ENCODE measurements around the gene KIAA1328.
"Not testable (repeated sequence)": the region's sequence is repeated elsewhere in the genome, so short reads cannot be mapped to it uniquely, and the experiment has no call there.

The KIAA1328 gene

DNA sequence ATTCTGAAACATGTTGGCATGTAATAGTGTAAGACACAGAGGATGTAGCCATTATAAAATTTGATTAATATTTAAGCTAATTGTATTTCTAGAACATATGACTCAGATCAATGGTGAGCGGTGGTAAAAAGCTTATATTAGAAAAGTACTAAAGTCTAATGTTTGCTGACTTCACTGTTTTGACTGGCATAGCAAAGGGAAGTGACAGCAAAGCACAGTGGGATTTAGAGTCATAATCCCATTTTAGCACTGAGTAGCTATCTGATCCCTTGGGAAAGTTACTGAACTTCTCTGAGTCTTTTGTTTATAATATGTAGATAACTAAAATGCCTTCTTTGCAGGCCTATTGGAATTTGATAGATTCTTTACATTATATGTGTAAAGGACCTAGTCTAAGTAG, 60.4 kb downstream of the KIAA1328 start:
- no peak for DNase-seq

DNA sequence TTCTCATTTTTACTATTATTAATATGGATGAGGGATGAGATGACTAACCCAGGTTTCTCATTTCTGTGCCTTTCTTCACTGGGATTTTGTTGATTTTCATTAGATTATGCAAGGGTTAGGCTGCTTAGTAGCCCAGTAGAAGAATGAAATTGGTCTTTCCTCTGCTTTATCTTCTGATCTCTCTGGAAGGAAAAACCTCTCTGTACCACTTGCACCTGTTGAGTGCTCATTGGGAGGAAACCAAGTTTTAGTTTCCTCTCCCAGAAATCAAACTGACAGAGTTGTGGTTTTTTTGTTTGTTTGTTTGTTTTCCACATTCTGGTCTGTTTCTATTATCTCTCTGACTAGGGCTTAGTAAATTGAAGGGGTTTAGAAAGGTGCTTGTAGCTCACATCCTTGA, 60.8 kb downstream of the KIAA1328 start:
- no peak for DNase-seq

DNA sequence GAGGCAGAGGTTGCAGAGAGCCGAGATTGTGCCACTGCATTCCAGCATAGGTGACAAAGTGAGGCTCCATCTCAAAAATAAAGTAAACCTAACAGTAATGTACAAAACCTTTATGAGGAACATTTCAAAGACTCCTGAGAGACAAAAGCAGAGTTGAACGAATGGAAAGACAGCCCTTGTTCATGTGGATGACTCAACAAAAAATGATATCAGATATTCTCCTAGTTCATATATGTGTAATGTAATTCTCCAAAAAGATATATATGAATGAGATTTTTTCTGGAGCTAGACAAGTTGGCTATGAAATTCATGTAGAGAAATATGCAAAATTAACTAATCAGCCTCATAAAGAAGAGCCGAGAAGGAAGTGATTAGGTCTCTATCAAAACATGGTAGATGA, 61.7 kb downstream of the KIAA1328 start:
- no peak for DNase-seq

DNA sequence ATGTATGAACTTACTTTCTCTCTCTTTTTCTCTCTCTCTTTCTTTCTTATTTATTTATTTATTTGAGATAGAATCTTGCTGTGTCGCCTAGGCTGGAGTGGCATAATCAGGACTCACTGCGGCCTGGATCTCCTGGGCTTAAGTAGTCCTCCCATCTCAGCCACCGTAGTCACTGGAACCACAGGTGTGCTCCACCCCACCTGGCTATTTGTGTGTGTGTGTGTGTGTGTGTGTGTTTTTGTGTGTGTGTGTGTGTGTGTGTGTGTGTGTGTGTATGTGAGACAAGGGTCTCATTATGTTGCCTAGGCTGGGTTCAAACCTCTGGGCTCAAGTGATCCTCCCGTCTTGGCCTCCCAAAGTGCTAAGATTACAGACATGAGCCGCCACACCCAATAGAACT, 64.3 kb downstream of the KIAA1328 start:
- DNase-seq: no peak

DNA sequence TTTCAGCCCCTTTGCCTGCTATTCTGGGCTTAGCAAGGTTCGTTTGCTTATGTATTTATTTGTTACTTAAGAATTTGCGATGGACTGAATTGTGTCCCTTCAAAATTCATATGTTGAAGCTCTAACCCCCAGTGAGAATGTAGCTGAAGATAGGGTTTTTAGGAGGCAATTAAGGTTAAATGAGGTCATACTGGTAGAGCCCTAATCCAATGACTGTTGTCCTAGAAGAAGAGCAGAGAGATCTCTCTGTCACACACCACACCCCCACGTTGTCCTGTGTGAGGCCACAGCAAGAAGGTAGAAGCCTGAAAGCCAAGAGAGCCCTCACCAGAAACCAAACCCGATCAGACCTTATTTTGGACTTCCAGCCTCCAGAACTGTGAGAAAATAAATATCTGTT, 66.7 kb downstream of the KIAA1328 start:
- DNase-seq: no peak

DNA sequence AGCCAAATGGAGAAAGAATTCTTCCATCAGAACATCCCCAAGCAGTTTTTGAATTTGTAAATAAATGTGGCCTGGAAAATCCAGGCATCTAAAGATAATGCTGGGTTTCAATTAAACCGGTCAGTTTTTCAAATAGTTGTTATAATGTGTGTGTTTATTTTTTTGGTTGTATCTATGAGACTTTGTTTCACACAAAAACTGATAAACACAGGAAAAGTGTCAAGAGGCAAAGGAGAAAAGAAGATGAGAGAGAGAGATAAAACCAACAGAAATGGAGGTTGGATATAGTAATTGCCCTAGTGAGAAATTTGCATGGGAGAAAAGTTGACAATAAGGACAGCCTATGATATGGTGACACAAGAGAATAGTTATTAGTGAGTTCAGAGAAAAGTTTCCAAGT, 68.3 kb downstream of the KIAA1328 start:
- DNase-seq: no peak

DNA sequence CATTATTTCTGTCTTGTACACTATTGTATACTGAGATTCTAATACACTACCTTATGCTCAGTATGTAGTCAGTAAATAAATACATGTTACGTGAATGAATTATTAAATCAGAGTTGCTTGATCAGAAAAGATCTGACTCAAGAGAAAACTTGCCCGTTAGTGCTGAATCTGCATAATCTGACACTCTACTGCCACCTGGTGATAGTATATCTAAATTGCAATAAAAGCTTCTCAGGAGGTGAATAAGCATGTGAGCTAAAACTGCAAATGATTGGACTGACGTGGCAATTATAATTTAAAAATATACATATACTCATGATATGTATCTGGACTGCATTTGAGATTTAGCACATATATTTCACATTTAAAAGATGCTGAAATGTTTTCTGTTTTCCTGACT, 70.4 kb downstream of the KIAA1328 start:
- DNase-seq: no peak

DNA sequence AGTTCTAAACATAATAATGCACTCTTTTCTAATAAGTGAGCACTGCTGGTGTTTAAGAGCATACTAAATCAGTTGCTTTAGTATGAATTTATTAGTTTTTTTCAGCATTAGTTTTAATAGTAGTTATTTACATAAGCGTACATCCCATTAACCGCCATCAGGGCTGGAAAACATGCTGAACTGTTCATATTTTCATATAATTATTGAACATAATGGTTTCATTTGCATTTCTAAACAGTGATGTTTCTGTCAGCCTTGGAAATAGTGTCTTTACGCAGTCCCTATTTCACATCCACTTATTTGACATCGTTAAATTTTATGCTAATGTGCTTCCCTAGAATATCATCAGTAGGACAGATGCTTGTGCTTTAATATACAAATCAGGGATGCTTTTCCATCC, 71.5 kb downstream of the KIAA1328 start:
- DNase-seq: no peak

DNA sequence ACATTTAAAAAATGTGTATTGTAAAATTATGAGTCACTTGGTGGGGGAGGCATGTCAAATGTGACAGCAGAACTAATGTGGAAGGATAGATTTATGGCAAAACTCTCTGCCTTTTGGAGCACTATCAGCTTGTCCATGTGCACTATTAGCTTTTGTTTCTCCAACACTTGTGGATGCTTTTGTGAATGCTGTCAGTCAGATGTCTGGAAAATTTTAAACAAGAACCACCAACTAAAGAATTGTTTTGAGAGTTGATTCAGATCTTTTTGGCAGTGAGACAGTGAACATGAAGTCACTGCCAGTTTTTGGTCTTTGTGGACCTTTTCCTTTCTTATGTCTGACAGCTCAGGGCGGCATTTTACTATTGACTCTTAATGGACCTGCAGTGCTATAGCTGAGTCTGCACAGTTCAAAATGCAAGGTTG, 72.4 kb downstream of the KIAA1328 start:
- DNase-seq: no peak

DNA sequence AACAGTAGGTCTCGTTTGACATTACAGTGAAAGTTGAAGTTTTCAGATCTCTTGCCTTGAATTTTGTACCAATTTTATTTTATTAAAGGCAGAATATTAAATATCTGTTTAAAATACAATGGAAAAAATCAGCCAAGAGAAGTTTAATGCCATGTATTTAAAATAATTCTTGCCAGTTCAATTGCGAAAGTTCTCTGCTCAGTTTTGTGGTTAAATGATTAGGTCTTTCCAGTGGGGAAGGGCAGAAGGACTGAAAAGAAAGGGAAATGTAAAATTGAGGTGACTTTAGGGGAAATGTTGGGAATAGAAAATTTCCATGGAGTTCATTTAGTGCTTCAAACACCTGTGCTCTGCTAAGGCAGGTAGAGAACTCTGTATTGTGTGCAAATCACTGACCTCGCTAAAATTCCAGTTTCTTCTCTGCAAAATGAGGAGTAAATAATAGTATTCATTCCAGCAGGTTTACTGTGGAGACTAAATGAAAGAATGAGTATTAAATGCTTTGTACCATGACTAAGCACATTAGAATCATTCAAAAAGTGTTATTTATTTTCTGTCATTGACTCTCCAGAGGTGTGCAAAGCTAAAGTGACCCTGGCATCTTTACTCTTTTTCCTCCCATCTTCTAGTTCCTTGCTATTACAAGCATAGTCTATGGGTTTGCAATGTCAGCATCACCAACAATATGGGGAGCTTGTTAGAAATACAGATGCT, 74.4 kb downstream of the KIAA1328 start:
- DNase-seq: no peak

DNA sequence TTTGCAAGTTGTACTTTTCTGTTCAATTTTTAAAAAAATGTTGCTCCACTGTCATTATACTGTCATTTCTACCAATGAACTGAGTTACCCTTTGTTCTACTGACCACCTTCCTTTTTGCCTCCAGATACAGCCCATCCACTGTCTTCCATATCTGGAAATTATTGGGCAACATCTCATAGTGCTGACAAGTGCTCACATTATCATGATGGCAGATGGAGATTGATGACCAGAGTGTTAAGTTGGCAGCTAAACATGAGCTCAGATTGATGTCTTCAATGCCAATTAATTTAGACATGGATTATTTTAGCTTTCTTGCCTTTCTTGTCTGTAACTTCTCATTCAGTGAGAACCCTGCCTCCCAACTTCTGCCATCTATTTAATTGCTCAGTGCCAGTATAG, 76.6 kb downstream of the KIAA1328 start:
- DNase-seq: no peak

DNA sequence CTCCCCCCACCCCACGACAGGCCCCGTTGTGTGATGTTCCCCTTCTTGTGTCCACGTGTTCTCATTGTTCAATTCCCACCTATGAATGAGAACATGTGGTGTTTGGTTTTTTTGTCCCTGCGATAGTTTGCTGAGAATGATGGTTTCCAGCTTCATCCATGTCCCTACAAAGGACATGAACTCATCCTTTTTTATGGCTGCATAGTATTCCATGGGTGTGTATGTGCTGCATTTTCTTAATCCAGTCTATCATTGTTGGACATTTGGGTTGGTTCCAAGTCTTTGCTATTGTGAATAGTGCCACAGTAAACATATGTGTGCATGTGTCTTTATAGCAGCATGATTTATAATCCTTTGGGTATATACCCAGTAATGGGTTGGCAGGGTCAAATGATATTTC, 80.4 kb downstream of the KIAA1328 start:
- DNase-seq: not testable (repeated sequence)

DNA sequence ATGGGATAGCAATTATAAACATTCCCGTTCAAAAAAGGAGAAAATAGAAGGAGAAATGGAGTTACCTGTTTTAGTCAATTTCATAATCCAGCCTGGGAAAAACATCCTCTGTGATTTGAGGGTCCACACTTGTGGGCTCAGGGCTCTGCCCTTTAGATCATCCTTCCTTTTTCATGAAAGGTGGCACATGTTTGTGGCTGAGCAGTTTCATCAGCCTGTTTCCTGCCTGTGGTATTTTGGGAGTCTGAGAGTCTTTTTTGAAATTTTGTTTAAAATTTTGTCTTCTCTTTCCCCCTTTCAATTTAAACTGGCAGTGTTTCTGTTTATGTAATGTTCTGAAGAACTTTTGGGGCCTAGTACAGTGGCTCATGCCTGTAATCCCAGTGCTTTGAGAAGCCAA, 84.0 kb downstream of the KIAA1328 start:
- DNase-seq: no peak

DNA sequence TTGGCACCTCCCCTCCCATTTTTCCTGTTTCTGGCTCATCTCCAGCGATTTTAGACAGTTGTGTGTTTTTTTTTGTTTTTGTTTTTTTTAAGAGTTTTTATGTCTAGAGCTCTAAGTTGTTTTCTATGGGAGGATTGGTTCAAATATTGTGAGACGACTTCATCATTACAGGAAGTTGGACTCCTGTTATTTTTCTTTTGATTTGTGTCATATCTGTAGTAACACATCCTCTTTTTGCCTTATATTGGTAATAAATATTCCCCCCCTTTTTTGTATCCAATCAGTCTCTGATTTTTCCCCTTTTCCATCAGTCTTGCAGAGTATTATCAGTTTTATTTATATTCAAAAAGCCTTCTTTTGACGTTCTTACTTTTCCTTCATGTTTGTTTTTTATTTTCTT, 89.0 kb downstream of the KIAA1328 start:
- DNase-seq: no peak

DNA sequence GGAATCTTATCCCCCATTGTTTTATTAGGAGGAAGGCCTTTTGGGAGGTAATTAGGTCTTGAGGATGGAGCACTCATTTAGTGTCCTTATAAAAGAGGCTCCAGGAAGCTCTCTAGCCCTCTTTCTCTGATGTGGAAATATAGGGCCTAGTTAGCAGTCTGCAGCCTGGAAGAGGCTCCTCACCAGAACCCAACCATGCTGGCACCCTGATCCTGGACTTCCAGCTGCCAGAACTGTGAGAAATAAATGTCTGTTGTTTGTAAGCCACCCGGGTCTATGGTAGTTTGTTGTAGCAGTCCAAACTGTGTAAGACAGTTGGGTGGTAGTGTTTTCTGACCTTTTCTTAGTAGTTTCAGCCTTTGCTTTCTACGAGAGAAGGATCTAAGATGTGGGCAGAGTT, 100.7 kb downstream of the KIAA1328 start:
- no peak for DNase-seq

DNA sequence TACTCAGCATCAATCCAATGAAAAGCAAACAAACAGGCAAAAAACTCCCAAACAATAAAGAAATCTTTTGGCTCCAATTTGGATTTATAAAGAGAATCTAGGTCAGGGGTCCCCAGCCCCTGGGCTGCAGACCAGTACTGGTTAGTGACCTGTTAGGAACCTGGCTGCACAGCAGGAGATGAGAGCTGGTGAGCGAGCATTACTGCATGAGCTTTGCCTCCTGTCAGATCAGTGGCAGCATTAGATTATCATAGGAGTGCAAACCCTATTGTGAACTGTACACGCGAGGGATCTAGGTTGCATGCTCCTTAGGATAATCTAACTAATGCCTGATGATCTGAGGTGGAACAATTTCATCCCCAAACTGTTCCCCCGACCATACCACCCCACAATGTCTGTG, 102.2 kb downstream of the KIAA1328 start:
- DNase-seq: no peak

DNA sequence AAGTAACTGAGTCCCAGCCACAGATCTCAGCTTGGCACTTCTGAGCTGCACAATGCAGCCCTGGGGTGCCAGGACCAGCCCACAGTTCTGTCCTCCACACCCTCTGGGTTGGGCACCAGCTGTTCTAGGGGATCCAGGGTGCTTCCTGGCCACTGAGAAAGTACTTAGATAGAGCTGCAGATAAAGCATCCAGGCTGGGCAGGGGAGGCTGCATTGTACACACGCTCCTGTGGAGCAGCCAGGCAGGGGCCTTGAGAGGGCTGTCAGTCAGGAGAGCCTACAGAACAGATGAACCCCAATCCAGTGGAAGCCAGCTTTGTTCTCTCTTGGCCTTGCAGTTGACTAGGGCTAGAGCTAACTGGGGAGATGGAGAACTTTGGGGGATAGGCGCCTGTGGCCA, 104.6 kb downstream of the KIAA1328 start:
- DNase-seq: no peak

DNA sequence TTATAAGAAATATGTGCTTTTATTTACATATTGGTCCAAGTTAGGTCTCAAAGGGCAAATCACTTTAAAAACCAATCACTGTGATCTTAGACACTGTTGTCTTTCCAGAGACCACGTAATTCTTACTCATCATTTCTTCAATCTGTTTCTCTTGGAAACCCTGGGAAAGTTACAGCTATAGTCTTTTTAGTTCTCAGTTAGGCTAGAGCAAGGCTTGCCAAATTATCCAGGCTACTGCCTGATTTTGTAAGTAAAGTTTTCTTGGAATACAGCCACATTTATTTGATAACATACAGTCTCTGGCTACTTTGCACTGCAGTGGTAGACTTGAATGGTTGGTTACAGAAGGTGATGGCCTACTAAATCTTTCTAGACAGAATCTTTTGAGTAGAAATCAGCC, 106.0 kb downstream of the KIAA1328 start:
- no peak for DNase-seq

DNA sequence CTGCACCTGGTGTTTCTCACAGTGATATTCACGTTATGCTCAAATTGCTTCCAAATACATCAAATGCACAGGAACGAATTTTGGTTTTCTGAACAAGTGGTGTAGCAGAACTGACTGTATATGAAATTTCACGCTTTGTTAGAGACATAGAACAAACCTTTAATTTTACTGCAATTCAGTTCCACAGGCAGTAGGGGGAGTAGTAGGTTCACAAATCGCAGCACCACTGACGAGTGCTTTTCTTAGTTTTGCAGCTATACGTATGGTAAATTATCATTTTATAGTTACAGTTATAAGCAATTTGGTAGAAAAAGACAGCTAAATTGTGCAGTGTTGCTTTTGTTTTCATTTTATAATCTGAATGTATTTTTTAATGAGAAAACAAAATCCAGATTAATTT, 113.3 kb downstream of the KIAA1328 start:
- no peak for DNase-seq

DNA sequence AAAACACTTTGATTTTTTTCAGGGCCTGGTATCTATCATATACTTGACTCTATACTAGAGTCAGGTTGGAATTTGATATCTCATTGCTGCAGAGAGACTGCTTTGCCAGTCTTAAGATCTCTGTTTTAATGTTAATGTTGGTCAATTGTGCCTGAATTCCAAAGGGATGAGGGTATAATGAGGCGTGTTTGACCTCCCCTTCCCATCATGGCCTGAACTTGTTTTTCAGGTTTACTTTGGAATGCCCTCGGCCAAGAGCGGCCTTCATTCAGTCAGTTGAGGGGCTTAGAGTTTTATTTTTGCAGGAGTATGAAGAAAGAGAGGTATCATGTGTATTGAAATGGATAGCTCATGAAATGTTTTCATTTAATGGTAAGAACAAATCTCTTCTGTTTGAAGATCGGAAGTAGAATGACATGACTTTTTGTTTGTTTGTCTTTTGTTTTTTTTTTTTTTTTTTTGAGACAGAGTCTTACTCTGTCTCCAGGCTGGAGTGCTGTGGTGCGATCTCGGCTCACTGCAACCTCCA, 119.0 kb downstream of the KIAA1328 start:
- no peak for DNase-seq

DNA sequence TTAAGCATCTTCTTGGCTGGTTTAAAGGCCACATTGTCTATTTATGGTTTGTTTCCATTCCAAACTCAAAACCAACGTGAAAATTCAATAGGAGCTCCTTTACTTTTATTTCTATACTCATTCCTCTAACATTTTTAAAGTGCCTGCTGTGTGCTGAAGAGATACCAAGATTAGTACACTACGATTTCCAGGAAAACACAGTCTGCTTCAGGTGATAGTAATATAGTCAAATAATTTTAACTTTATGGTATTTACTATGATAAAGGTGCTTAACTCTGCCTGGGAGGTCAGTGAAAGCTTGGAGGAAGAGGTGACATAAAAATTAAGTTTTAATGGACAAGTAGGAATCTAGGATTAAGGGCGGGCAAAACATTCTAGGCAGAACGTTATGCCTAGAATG, 121.4 kb downstream of the KIAA1328 start:
- no peak for DNase-seq

DNA sequence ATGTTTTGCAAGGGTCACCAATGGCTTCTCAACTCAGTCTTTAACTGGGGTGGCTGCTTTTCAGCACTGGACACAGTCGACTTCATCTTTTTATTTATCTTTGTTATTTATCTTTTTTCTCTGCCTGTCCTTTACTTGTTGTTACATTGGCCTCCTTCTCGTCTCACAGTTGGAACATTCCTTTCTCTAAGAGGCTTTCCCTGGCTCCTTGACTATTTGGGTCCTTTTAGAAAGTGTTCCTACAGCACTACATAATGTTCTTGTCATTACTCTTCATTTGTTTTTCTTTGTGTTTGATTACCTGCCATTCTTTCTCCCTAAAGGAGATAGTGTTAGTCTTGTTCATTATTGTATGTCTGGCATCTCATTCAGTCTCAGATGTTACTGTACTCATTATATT, 122.0 kb downstream of the KIAA1328 start:
- DNase-seq: no peak

DNA sequence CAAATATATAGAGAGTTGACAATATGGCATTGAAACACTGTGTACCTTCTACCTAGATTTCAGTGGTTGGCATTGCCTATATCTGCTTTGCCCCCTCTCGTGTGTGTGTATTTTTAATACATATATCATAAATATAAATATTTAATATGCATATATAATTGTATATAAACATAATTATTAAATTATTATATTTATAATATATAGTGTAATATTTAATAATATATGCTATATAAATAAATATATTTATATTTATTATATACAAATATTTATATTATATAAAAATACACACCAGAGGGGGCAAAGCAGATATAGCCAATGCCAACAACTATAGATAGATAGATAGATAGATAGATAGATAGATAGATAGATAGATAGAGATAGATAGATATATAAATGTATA, 124.1 kb downstream of the KIAA1328 start:
- DNase-seq: no peak

DNA sequence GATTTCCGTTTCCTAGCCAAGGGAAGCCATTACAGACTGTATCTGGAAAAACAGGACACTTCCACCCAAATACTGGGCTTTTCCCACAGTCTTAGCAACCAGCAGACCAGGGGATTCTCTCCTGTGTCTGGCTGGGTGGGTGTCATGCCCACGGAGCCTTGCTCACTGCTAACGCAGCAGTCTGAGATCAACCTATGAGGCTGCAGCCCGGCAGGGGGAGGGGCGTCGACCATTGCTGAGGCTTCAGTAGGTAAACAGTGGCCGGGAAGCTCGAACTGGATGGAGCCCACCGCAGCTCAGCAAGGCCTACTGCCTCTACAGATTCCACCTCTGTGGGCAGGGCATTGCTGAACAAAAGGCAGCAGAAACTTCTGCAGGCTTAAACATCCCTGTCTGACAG, 131.1 kb downstream of the KIAA1328 start:
- no peak for DNase-seq

DNA sequence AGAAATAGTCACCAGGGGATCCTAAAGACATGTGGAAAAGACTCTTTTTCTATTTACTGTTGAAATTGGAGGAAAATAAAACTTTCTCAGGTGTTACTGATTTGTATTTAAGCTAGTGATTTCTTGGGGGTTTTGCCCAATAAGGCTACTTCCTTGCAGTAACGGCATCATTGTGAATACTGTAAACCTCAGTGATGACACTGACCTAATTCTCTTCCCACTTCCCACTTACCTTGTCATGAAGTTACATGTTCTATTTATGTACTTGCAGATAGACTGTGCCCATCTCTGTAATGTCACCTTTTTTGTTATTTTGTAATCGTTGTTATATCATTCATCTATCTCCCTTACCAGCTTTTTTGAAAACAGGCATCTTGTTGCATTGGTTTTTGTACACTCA, 134.5 kb downstream of the KIAA1328 start:
- DNase-seq: no peak
